Upper lobe of left lung (tissue), 6 donors: ENCODE measurements around the gene CES4A. TPM values are rescaled to one million over a fixed set of nuclear protein-coding genes. Genes with fewer than 3 reads are reported as not detected.

ENCODE experiments used
- ATAC-seq, 2 donors: fragments of 200-7000 bp; cut with Tn5 transposase; one replicate each; pipeline ENCODE4 v1.9.1; 2022; ENCODE audit warnings: mild to moderate bottlenecking in 2 of 2, moderate library complexity in 2 of 2; ENCODE audit not compliant: low FRiP score in 2 of 2
- DNase-seq, 2 donors: peaks; one replicate each; pipeline ENCODE4 v3.0.0-alpha.2; 2019 to 2020
- H3K27ac ChIP-seq, 4 donors: fragments of 200-600 bp; sonication (generic); one replicate each; pipeline ENCODE4 v1.5.1; 2016 to 2019
- H3K27me3 ChIP-seq, 4 donors: fragments of 200-600 bp; sonication (generic); one replicate each; pipeline ENCODE4 v1.5.1; 2017 to 2019
- H3K36me3 ChIP-seq, 4 donors: fragments of 200-600 bp; sonication (generic); one replicate each; pipeline ENCODE4 v1.5.1; 2016 to 2019
- H3K4me1 ChIP-seq, 4 donors: fragments of 200-600 bp; sonication (generic); one replicate each; pipeline ENCODE4 v1.5.1; 2018 to 2019
- H3K4me3 ChIP-seq, 4 donors: fragments of 200-600 bp; sonication (generic); one replicate each; pipeline ENCODE4 v1.5.1; 2017 to 2019; ENCODE audit warnings: mild to moderate bottlenecking in 2 of 4, moderate library complexity in 1 of 4
- H3K9me3 ChIP-seq, 4 donors: fragments of 200-600 bp; sonication (generic); one replicate each; pipeline ENCODE4 v1.5.1; 2018 to 2019
- EP300 ChIP-seq, 4 donors: sonication (generic); formaldehyde crosslinking; IDR thresholded peaks; one replicate each; pipeline ENCODE4 v1.5.1; 2017; ENCODE audit warnings: antibody characterized with exemption in 4 of 4, control low read depth in 2 of 4
- POLR2A ChIP-seq, 4 donors: fragments of 450-650 bp; IDR thresholded peaks; one replicate each; pipeline ENCODE4 v1.5.1; 2016 to 2017; ENCODE audit warnings: antibody characterized with exemption in 4 of 4, mild to moderate bottlenecking in 2 of 4
- POLR2AphosphoS5 ChIP-seq, 2 donors: sonication (generic); formaldehyde crosslinking; IDR thresholded peaks; one replicate each; pipeline ENCODE4 v1.5.1; 2017; ENCODE audit warnings: antibody characterized with exemption in 2 of 2
- WGBS, 2 donors: methylation state at CpG; one replicate each; pipeline ENCODE4 v1.1.5; 2017 to 2018; 5-methylcytosine and 5-hydroxymethylcytosine counted together
- total RNA-seq, 6 donors: library from RNA; depleted of rRNA in 4 of 6; stranded (reverse); fragments of >200 nt in 4 of 6; gene quantifications; one replicate each; pipeline versions ENCODE4 v1.1.0 to v1.2.1, GENCODE V29; 2016 to 2021
- TF ChIP-seq, protein P1 (sequence below), 6 experiments: fragments of 450-650 bp in 4 of 6; fragments of 200-600 bp in 2 of 6; sonication (generic) in 2 of 6; IDR thresholded peaks; one replicate each; pipeline ENCODE4 v1.5.1; 2016 to 2019; ENCODE audit warnings: antibody characterized with exemption in 6 of 6
- donor health status: DM: no; HTN: no; CAD: no; lungs with moderate emphysema.
- donor health status: DM: no; HTN: yes; CAD: no; lungs with severe emphysema.

CES4A gene
- total RNA-seq, 6 donors from 2014 or later: 9.9 to 39.7 (median 20.2) TPM

DNA sequence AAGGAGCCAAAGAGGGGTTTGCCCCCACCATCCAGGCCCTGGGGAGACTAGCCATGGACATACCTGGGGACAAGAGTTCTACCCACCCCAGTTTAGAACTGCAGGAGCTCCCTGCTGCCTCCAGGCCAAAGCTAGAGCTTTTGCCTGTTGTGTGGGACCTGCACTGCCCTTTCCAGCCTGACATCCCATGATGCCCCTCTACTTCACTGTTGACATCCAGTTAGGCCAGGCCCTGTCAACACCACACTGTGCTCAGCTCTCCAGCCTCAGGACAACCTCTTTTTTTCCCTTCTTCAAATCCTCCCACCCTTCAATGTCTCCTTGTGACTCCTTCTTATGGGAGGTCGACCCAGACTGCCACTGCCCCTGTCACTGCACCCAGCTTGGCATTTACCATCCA is 20.8 kb downstream of the CES4A start:
- no peak overlapping the region for H3K4me3 ChIP-seq
- H3K36me3 ChIP-seq: no peaks in the 10 kb centered on the region
- ATAC-seq (no peak), DNase-seq (no peak)
- H3K9me3 ChIP-seq: no peaks in the 10 kb centered on the region
- TF ChIP-seq EP300 (IDR thresholded peaks at IDR 0.05) (no peak), POLR2AphosphoS5 (IDR thresholded peaks at IDR 0.05) (no peak), POLR2A (IDR thresholded peaks at IDR 0.05) (no peak)
- TF ChIP-seq, protein P1, sequence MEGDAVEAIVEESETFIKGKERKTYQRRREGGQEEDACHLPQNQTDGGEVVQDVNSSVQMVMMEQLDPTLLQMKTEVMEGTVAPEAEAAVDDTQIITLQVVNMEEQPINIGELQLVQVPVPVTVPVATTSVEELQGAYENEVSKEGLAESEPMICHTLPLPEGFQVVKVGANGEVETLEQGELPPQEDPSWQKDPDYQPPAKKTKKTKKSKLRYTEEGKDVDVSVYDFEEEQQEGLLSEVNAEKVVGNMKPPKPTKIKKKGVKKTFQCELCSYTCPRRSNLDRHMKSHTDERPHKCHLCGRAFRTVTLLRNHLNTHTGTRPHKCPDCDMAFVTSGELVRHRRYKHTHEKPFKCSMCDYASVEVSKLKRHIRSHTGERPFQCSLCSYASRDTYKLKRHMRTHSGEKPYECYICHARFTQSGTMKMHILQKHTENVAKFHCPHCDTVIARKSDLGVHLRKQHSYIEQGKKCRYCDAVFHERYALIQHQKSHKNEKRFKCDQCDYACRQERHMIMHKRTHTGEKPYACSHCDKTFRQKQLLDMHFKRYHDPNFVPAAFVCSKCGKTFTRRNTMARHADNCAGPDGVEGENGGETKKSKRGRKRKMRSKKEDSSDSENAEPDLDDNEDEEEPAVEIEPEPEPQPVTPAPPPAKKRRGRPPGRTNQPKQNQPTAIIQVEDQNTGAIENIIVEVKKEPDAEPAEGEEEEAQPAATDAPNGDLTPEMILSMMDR (IDR thresholded peaks at IDR 0.05): no peak
- 65% methylated on average over 1 of the region's 1 CpG for WGBS, 2 donors
- H3K4me1 ChIP-seq: peaks cover 9 to 12% (median 10%) of the 10 kb centered on the region in 4 donors
- H3K27ac ChIP-seq: no peak overlapping the region
- H3K27me3 ChIP-seq: peaks cover 0 to 4% (median 1%) of the 10 kb centered on the region in 4 donors

DNA sequence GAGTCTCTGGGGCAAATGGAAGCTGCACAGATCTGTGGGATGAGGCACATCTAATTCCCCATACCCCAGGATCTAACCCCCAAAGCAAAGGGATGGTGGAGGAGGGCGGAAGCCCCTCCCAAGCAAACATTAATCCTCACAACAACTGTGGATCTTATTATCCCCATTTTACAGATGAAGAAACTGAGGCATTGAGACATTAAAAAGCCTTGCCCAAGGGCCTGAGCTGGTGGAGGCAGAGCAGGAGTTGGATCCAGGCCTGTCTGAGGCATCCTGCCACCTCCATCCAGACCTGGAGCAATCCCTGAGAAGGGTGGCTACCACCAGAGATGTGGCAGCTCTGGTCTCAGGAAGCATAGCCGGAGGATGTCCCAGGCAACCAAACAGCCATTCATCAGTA is 22.9 kb downstream of the CES4A start:
- TF ChIP-seq POLR2A (IDR thresholded peaks at IDR 0.05) (no peak), POLR2AphosphoS5 (IDR thresholded peaks at IDR 0.05) (no peak), EP300 (IDR thresholded peaks at IDR 0.05) (no peak)
- TF ChIP-seq, protein P1 (IDR thresholded peaks at IDR 0.05): no peak
- no peak overlapping the region for H3K4me3 ChIP-seq

DNA sequence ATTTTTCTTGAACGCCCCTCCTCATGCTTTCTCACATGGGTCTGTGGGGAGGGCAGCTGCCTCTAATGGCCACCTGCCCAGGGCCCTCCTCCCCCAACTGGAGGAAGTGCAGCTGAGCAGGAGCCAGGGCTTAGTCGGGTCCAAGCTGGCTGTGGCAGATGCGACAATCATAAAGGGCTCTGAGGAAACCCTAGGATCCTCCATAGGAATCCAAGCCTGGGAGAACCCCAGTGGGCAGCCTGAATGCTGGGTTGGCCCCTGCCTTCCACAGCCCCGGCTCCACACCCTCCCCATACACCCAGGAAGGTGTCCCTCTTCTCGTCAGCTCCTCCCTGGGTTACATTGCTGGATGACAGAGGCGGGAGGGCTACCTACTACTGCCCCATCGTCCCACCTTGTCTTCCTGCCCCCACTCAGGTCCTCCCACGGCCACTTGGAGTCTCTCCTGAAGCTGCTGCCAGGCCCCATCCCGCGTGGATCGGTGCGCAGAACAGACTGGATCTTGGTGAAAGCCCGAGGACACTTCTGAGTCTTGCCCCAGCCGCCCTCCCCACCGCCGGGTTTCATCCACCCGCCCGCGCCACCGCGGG is 24.9 kb downstream of the CES4A start:
- peak overlapping the region in 3 of 4 donors; percentile 30 to 66 (median 50) for H3K27ac ChIP-seq
- DNase-seq: no peak
- H3K4me1 ChIP-seq: peaks cover 9 to 16% (median 15%) of the 10 kb centered on the region in 4 donors

More for the DNA sequence above, 22.9 kb downstream of the CES4A start:
- Histone ChIP-seq H3K27ac (no peak overlapping the region), H3K36me3 (no peaks in the 10 kb centered on the region), H3K4me1 (peaks cover 9 to 16% (median 15%) of the 10 kb centered on the region in 4 donors), H3K9me3 (no peaks in the 10 kb centered on the region), H3K27me3 (peaks cover 0 to 6% (median 1%) of the 10 kb centered on the region in 4 donors)
- 87 to 100% methylated on average over 1 to 2 of the region's 2 CpGs for WGBS, 2 donors
- DNase-seq (no peak), ATAC-seq (no peak)

DNA sequence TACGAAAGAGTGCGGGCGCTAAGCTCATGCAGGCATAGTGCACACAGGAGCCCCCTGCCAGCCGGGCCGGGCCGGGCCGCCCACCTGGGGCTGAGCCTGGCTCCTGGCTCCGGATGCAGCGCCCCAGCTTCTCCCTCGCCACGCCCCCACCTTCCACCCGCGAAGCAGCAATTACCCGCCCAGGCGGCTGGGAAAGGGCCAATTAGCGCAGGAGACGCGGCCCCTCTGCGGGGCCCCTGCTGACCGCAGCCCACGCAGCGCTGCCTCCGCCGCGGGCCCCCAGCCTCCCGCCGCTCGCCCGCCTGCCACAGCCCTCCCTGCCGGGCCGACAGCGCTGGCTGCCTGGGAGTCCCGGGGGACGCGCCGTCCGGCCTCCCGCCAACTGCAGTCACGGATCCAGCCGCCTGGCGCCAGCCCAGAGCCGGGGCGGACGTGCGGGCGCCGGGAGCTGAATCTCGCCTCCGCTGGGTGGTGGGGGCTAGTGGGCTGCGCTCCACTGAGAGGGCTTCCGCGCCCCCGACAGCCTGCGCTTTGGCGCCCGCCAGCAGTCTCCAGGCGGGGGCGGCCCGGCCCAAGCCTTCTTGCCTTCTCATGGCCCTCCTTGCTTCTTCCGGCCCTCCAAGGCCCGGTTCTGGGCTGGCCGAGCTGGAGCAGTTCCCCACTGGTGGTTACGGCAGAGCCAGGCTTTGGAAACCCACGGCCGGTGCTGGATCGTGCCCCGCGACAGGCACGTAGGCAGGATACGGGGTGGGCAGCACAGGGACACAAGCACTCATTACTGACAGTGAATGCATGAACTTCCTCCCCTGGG is 25.6 kb downstream of the CES4A start:
- ATAC-seq: peak; percentile 51 to 85
- H3K27ac ChIP-seq: peak overlapping the region; percentile 30 to 66 (median 50)
- 2% methylated on average over 23 of the region's 70 CpGs; no CpG with 5 or more reads in 1 of the 2 donors for WGBS, 2 donors

More for the DNA sequence above, 24.9 kb downstream of the CES4A start:
- TF ChIP-seq POLR2A (IDR thresholded peaks at IDR 0.05): no peak
- TF ChIP-seq, protein P1 (IDR thresholded peaks at IDR 0.05): no peak
- TF ChIP-seq POLR2AphosphoS5 (IDR thresholded peaks at IDR 0.05): no peak
- no peak for TF ChIP-seq EP300 (IDR thresholded peaks at IDR 0.05)
- ATAC-seq: no peak
- Histone ChIP-seq H3K27me3 (peaks cover 0 to 6% (median 1%) of the 10 kb centered on the region in 4 donors), H3K9me3 (no peaks in the 10 kb centered on the region), H3K4me3 (peak overlapping the region; percentile 39 to 64 (median 56)), H3K36me3 (no peaks in the 10 kb centered on the region)
- WGBS, 2 donors: 16 to 23% methylated on average over 5 to 20 of the region's 21 CpGs

More for the DNA sequence above, 25.6 kb downstream of the CES4A start:
- Histone ChIP-seq H3K4me1 (peaks cover 9 to 16% (median 15%) of the 10 kb centered on the region in 4 donors), H3K36me3 (no peaks in the 10 kb centered on the region), H3K9me3 (no peaks in the 10 kb centered on the region), H3K27me3 (peaks cover 0 to 6% (median 1%) of the 10 kb centered on the region in 4 donors), H3K4me3 (peak overlapping the region; percentile 39 to 64 (median 56))
- no peak for TF ChIP-seq EP300 (IDR thresholded peaks at IDR 0.05)
- TF ChIP-seq POLR2A (IDR thresholded peaks at IDR 0.05): no peak
- peak in 1 of 2 donors; percentile 32 for TF ChIP-seq POLR2AphosphoS5 (IDR thresholded peaks at IDR 0.05)
- TF ChIP-seq, protein P1 (IDR thresholded peaks at IDR 0.05): peak in 5 of 6 experiments; percentile 27 to 75 (median 50)
- DNase-seq: peak; percentile 61 to 95
